GM12878 (cell line): ENCODE measurements around the gene MGAT2. TPM values are rescaled to one million over a fixed set of nuclear protein-coding genes. Genes with fewer than 3 reads are reported as not detected.
A peak's percentile ranks its signal among the peaks of the same experiment; 100 is the strongest.

Experiments used
- BCL11A ChIP-seq: IDR thresholded peaks from 2 replicates; pipeline ENCODE4 v1.6.1; 2011; ENCODE audit warnings: low read depth, low read length
- BCL3 ChIP-seq: IDR thresholded peaks from 2 replicates; pipeline ENCODE4 v1.6.1; 2011; ENCODE audit warnings: borderline replicate concordance, low read depth, mild to moderate bottlenecking, moderate library complexity, low read length; ENCODE audit not compliant: insufficient read depth, poor library complexity, severe bottlenecking
- CREB1 ChIP-seq: IDR thresholded peaks from 2 replicates; pipeline ENCODE4 v1.6.1; 2012; ENCODE audit warnings: low read depth, mild to moderate bottlenecking, inconsistent platforms
- DPF2 ChIP-seq: fragments of 450-650 bp; IDR thresholded peaks from 2 replicates; pipeline ENCODE4 v1.6.1; 2017; ENCODE audit warnings: mild to moderate bottlenecking
- EZH2 ChIP-seq: IDR thresholded peaks from 2 replicates; pipeline ENCODE4 v1.6.1; 2012; ENCODE audit warnings: low read depth, mild to moderate bottlenecking, control low read depth, inconsistent platforms, low read length, borderline replicate concordance; ENCODE audit not compliant: control insufficient read depth
- HDGF ChIP-seq: fragments of 450-650 bp; IDR thresholded peaks from 2 replicates; pipeline ENCODE4 v1.6.1; 2016; ENCODE audit warnings: antibody characterized with exemption
- JUNB ChIP-seq: IDR thresholded peaks from 2 replicates; pipeline ENCODE4 v1.6.1; 2016; ENCODE audit warnings: antibody characterized with exemption, mild to moderate bottlenecking
- JUND ChIP-seq: IDR thresholded peaks from 2 replicates; pipeline ENCODE4 v1.6.1; 2012; ENCODE audit warnings: low read depth, mild to moderate bottlenecking, low read length, improper control_type of control experiment, moderate library complexity
- KAT2A ChIP-seq: conservative IDR thresholded peaks from 2 replicates; pipeline ENCODE4 v1.6.1; 2011; ENCODE audit warnings: low read depth, low read length; ENCODE audit not compliant: control insufficient read depth
- MAX ChIP-seq: IDR thresholded peaks from 2 replicates; pipeline ENCODE4 v1.6.1; 2012; ENCODE audit warnings: low read depth, low read length, improper control_type of control experiment
- MEF2A ChIP-seq: IDR thresholded peaks from 2 replicates; pipeline ENCODE4 v1.6.1; 2011; ENCODE audit warnings: low read depth, mild to moderate bottlenecking, low read length, moderate library complexity; ENCODE audit not compliant: insufficient read depth
- MTA2 ChIP-seq: fragments of 450-650 bp; IDR thresholded peaks from 2 replicates; pipeline ENCODE4 v1.6.1; 2016; ENCODE audit warnings: low read depth, mild to moderate bottlenecking, moderate library complexity
- MYB ChIP-seq: fragments of 150-350 bp; IDR thresholded peaks from 2 replicates; pipeline ENCODE4 v1.6.1; 2014; ENCODE audit warnings: mild to moderate bottlenecking, low read depth, low read length, borderline replicate concordance
- MYC ChIP-seq: IDR thresholded peaks from 2 replicates; pipeline ENCODE4 v1.6.1; 2011; ENCODE audit warnings: mild to moderate bottlenecking, low read length, moderate library complexity, inconsistent platforms; ENCODE audit not compliant: insufficient read depth, insufficient replicate concordance, insufficient read length, severe bottlenecking
- NR2C1 ChIP-seq: fragments of 450-650 bp; IDR thresholded peaks from 2 replicates; pipeline ENCODE4 v1.6.1; 2017; ENCODE audit warnings: antibody characterized with exemption, mild to moderate bottlenecking, moderate library complexity
- PAX8 ChIP-seq: fragments of 450-650 bp; IDR thresholded peaks from 2 replicates; pipeline ENCODE4 v1.6.1; 2017; ENCODE audit warnings: mild to moderate bottlenecking, moderate library complexity
- POLR2A ChIP-seq: IDR thresholded peaks from 2 replicates; pipeline ENCODE4 v1.6.1; 2011; ENCODE audit warnings: low read depth, mild to moderate bottlenecking, low read length
- RB1 ChIP-seq: fragments of 450-650 bp; formaldehyde crosslinking; IDR thresholded peaks from 2 replicates; pipeline ENCODE4 v1.6.1; 2017; ENCODE audit warnings: mild to moderate bottlenecking, borderline replicate concordance
- RELA ChIP-seq: fragments of 450-650 bp; IDR thresholded peaks from 2 replicates; pipeline ENCODE4 v1.8.0; 2014; ENCODE audit warnings: borderline replicate concordance; ENCODE audit not compliant: partially characterized antibody
- SMARCA5 ChIP-seq: fragments of 450-650 bp; IDR thresholded peaks from 2 replicates; pipeline ENCODE4 v1.6.1; 2017; ENCODE audit warnings: mild to moderate bottlenecking
- SMC3 ChIP-seq: IDR thresholded peaks from 2 replicates; pipeline ENCODE4 v1.6.1; 2011; ENCODE audit warnings: low read length, improper control_type of control experiment, borderline replicate concordance
- SP1 ChIP-seq: IDR thresholded peaks from one replicate; pipeline ENCODE4 v1.6.1; 2011; ENCODE audit warnings: low read depth, low read length
- TCF3 ChIP-seq: IDR thresholded peaks from 2 replicates; pipeline ENCODE4 v1.6.1; 2012; ENCODE audit warnings: low read depth, mild to moderate bottlenecking, low read length, borderline replicate concordance; ENCODE audit not compliant: insufficient read depth
- YBX1 ChIP-seq: fragments of 450-650 bp; IDR thresholded peaks from 2 replicates; pipeline ENCODE4 v1.6.1; 2016; ENCODE audit warnings: antibody characterized with exemption
- ZBED1 ChIP-seq: IDR thresholded peaks from 2 replicates; pipeline ENCODE4 v1.6.1; 2016; ENCODE audit warnings: borderline replicate concordance
- ZNF24 ChIP-seq: fragments of 450-650 bp; IDR thresholded peaks from 2 replicates; pipeline ENCODE4 v1.6.1; 2017; ENCODE audit warnings: antibody characterized with exemption, mild to moderate bottlenecking
- polyA plus RNA-seq, 11 experiments: library from polyadenylated mRNA; depleted of rRNA in 4 of 11; unstranded in 6 of 11; stranded (reverse) in 5 of 11; fragments of >200 nt; fragmentation: Nextera tagmentation in 4 of 11; fragmentation: Illumina TruSeq in 1 of 11; extraction: Ambion mirVana in 4 of 11; extraction: Trizol in 1 of 11; gene quantifications; 1 replicate in 1 of 11; 2 replicates in 10 of 11; pipeline versions ENCODE4 v1.2.1 to v1.2.3, GENCODE V29; 2011 to 2016; ENCODE audit warnings: inconsistent platforms in 2 of 11, missing spikeins in 2 of 11, low read depth in 1 of 11
- total RNA-seq, 4 experiments: library from RNA; depleted of rRNA in 3 of 4; stranded (reverse); fragments of >200 nt in 3 of 4; fragmentation: Illumina TruSeq in 1 of 4; extraction: Trizol in 1 of 4; gene quantifications; 2 replicates each; pipeline versions ENCODE4 v1.2.1 to v1.2.3, GENCODE V29; 2013 to 2021
- TF ChIP-seq, protein P1 (sequence below): IDR thresholded peaks from 2 replicates; pipeline ENCODE4 v1.6.1; 2011; ENCODE audit warnings: mild to moderate bottlenecking, low read depth, low read length, moderate library complexity; ENCODE audit not compliant: insufficient replicate concordance
- TF ChIP-seq, protein P2 (sequence below): fragments of 450-650 bp; IDR thresholded peaks from 2 replicates; pipeline ENCODE4 v1.6.1; 2017; ENCODE audit warnings: antibody characterized with exemption, mild to moderate bottlenecking, moderate library complexity

Gene MGAT2
- total and polyA plus RNA-seq, 10 of the 15 experiments (the other 5 are each of a cell fraction or from before 2014, with no cell fraction given) = 0.03 to 51.8 (median 38.0) TPM; not detected in 1

- TF ChIP-seq, protein P1, sequence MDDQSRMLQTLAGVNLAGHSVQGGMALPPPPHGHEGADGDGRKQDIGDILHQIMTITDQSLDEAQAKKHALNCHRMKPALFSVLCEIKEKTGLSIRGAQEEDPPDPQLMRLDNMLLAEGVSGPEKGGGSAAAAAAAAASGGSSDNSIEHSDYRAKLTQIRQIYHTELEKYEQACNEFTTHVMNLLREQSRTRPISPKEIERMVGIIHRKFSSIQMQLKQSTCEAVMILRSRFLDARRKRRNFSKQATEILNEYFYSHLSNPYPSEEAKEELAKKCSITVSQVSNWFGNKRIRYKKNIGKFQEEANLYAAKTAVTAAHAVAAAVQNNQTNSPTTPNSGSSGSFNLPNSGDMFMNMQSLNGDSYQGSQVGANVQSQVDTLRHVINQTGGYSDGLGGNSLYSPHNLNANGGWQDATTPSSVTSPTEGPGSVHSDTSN = no peak
- TF ChIP-seq HDGF (peak; percentile 88), MEF2A (no peak), RELA (no peak), ZNF24 (no peak), SMC3 (no peak), POLR2A (peak; percentile 20), CREB1 (no peak), NR2C1 (no peak; the same call in 1 of the 2 replicates), PAX8 (no peak), TCF3 (no peak), EZH2 (no peak), DPF2 (peak; percentile 13; the same call in 1 of the 2 replicates), BCL11A (no peak), MTA2 (no peak), MYC (peak; percentile 21), SP1 (no peak), RB1 (no peak), YBX1 (no peak), BCL3 (no peak), MAX (peak; percentile 76), KAT2A (no peak), MYB (no peak), SMARCA5 (no peak), JUNB (no peak), ZBED1 (no peak), JUND (no peak)
- TF ChIP-seq, protein P2, sequence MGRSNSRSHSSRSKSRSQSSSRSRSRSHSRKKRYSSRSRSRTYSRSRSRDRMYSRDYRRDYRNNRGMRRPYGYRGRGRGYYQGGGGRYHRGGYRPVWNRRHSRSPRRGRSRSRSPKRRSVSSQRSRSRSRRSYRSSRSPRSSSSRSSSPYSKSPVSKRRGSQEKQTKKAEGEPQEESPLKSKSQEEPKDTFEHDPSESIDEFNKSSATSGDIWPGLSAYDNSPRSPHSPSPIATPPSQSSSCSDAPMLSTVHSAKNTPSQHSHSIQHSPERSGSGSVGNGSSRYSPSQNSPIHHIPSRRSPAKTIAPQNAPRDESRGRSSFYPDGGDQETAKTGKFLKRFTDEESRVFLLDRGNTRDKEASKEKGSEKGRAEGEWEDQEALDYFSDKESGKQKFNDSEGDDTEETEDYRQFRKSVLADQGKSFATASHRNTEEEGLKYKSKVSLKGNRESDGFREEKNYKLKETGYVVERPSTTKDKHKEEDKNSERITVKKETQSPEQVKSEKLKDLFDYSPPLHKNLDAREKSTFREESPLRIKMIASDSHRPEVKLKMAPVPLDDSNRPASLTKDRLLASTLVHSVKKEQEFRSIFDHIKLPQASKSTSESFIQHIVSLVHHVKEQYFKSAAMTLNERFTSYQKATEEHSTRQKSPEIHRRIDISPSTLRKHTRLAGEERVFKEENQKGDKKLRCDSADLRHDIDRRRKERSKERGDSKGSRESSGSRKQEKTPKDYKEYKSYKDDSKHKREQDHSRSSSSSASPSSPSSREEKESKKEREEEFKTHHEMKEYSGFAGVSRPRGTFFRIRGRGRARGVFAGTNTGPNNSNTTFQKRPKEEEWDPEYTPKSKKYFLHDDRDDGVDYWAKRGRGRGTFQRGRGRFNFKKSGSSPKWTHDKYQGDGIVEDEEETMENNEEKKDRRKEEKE = no peak
Measured at GRCh38 chr14:49634547-49635334, 14.1 kb downstream of the MGAT2 start, which contains the start of gene DNAAF2 (continued).
